ENCODE results near the gene URGCP.
"Not testable (repeated sequence)": the region's sequence is repeated elsewhere in the genome, so short reads cannot be mapped to it uniquely, and the experiment has no call there.

The URGCP gene

DNA sequence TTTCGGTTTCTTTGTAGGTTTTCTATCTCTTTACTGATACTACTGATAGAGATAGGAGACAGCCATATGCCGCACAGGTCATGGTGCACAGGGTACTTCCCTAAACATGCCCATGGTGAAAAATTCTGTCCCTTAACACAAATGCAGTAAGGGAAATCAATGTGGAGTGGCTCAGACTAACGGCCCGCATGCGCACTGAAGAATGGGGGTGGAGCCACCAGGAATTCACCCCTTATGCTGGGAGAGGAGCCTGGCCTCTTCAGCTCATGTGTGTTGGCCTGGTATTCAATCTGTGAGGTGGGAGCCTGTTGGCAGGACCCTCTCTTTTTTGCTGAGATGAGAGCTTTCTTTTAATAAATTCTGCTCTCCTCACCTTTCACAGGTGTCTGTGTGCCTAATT lies 8.4 kb upstream of the URGCP start:
- no peak for DNase-seq (ENCODE audit: low read depth in 2 of 2)

DNA sequence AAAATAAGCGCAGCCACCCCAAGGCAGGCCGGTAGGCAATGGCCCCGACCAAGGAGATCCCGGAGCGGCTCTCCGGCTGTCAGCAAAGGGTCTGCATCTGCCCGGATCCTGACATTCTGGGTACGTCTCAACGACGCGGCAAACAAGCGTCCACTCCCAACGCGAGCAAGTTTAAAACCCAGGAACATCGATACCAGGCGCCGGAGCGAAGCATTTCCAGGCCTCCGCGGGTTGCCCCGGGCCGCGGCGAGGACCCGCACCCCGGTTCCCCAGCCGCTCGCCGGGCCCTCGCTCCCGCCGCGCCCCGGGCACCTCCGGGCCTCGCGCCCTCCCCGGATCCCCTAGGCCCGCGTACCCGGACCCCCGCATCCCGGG lies 453 bp downstream of the URGCP start:
- no peak for DNase-seq (ENCODE audit: low read depth in 2 of 2)

DNA sequence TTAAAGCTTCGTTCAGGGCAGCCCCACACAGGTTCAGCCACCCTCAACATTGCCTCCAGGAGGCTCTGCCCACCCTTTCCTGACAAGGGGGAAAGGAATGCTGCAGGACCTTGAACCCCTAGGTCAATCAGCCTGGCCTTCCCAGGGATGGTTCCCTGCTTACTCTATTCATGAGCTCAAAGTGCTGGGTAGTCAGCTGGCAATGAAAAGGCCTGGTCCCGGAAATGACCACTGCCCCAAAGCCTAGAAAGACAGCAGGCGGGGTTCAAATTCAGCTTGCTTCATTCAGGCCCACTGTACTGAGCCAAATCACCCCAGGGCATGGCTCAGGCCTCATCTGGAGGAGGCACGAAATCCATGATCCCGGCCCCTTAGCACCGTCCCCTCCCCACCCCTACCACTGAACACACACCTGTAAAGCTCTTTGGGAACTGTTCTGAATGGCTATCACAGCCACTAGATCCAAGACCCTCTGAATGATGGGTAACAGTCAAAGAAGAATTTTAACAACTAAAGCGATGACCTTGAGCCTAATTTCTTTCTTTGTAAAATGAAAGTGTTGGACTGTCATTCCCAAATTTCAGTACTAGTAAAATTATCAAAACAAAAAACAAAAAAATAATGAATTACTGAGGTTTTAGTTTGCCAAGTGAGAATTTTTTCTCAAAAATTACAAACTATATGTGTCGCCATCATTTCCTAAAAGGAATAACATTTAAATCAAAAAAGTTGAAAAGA lies 1.0 kb downstream of the URGCP start:
- no peak for DNase-seq (ENCODE audit: low read depth in 2 of 2)

DNA sequence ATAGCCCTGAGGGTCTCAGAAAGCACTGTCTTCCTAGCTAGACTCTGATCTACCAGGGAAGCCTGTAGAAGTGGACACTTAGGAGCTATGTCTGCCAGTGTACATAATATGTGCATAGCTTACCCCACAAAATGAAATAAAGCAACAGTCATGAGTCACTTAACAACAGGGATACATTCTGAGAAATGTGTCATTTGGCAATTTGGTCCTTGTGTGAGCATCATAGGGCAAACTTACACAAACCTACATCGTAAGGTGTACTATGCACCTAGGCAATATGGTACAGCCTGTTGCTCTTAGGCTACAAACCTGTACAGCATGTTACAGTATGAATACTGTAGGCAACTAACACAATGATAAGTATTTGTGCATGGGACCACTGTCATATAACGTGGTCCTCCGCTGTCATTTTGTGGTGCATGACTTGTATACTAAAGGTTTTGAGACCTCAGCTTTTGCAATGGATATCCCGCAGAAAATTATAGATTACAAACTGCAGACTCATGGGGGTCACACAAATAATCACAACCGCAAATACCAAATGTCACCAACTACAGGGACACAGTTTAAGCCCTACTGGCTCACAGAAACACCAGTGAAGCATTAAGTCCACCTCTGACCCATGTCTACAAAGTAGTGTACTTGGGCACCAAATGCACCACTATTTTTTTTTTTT lies 1.7 kb downstream of the URGCP start:
- no peak for DNase-seq (ENCODE audit: low read depth in 2 of 2)

DNA sequence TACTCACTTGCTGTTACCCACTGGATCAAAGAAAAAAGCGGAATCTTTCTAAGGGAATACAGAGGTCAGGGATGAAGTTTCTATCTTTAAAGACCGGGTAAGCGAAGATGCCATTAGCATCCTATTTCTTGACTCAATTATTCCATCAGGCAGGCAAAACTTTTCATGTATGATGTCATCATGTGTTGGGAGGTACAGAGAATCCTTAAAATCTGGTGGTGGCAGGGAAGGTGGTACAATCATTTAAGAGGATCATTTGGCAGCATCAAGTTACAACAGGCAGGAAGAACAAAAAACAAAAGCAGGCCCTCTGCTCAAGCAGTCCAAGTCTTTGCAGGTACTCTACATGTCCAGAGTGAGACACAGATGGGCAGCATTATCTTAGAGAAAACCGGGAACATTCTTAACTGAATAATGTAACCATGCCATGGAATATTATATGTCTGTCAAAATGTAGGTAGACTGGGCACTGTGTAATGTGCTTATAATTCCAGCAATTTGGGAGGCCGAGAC lies 3.8 kb downstream of the URGCP start:
- no peak for DNase-seq (ENCODE audit: low read depth in 2 of 2)

DNA sequence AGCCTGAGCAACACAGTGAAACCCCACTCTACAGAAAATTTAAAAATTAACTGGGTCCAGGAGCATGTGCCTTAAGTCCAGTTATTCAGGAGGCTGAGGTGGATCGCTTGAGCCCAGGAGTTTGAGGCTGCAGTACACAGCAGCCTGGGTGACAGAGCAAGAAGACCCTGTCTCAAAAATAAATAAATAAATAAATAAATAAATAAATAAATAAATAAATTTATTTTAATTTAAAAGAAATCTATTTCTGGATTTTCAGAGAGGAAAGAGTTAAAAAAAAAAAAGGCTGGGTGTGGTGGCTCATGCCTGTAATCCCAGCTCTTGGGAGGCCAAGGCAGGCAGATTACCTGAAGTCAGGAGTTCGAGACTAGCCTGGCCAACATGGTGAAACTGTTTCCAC lies 7.8 kb downstream of the URGCP start:
- not testable (repeated sequence) for DNase-seq (ENCODE audit: low read depth in 2 of 2)

DNA sequence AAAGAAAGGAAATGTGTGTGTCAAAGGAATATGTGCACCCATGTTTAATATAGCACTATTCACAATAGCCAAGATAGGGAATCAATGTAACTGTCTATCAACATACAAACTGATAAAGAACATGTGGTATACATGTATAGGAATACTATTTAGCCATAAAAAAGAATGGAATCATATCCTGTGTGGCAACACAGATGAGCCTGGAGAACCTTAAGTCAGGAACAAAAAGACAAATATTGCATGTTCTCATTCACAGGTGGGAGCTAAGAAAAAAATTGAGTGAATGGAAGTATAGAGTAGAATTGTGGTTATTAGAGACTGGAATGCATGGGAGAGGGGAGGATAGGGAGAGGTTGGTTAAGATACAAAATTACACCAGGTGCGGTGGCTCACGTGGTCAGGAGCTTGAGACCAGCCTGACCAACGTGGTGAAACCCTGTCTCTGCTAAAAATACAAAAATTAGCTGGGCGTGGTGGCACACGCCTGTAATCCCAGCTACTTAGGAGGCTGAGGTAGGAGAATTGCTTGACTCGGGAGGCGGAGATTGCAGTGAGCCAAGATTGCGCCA lies 10.5 kb downstream of the URGCP start:
- no peak for DNase-seq (ENCODE audit: low read depth in 2 of 2)

DNA sequence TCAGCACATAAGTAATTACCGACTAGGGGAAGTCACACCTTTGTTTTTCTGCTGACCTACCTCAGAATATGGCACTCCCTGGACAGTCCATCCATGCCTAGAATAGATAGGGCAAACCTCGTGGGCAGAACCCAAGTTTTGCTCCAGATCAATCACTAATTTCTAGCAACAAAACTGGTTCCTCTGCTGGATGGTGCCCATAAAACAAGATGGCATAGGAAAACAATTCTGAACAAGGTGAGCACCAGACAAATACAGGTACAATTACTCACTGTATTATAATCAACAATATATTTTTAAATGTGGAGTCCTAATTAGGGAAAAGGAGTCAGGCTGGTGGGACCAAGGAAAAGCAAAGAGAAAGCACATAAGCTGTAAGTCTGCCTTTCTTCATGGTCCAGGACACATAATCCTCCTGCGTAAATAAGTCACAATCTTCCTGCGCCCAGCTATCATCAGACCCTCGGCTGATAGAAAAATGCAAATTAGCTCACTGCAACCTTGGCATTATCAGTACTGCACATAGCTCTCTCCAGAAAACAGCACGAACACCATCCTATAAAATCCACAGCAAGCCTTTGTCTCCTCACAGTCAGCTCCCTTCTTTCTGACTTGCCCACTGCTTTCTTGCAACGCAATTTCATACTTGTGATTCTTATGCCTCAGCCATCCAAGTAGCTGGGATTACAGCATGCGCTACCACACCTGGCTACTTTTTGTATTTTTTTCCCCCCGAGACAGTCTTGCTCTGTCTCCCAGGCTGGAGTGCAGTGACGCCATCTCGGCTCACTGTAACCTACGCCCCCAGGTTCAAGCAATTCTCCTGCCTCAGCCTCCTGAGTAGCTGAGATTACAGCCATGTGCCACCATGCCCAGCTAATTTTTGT lies 15.1 kb downstream of the URGCP start:
- DNase-seq (ENCODE audit: low read depth in 2 of 2), result no peak

DNA sequence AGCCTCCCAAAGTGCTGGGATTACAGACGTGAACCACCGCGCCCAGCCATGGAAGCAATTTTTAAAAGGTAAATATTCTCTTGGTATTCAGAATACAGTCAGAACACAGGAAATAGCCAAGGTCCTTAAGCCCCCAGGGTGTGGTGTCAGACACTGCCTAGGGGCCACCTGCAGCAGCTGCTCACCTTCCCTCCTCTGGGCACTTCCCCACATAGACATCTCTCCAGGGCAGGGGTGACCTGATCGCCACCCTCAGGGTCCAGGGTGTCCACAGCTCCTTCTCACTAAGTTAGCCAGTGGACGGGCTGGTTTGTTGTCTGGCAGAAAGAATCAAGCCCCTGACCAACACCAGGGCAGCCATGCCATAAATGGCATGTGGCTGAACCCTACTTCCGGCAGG lies 15.9 kb downstream of the URGCP start:
- DNase-seq (ENCODE audit: low read depth in 2 of 2), result no peak

DNA sequence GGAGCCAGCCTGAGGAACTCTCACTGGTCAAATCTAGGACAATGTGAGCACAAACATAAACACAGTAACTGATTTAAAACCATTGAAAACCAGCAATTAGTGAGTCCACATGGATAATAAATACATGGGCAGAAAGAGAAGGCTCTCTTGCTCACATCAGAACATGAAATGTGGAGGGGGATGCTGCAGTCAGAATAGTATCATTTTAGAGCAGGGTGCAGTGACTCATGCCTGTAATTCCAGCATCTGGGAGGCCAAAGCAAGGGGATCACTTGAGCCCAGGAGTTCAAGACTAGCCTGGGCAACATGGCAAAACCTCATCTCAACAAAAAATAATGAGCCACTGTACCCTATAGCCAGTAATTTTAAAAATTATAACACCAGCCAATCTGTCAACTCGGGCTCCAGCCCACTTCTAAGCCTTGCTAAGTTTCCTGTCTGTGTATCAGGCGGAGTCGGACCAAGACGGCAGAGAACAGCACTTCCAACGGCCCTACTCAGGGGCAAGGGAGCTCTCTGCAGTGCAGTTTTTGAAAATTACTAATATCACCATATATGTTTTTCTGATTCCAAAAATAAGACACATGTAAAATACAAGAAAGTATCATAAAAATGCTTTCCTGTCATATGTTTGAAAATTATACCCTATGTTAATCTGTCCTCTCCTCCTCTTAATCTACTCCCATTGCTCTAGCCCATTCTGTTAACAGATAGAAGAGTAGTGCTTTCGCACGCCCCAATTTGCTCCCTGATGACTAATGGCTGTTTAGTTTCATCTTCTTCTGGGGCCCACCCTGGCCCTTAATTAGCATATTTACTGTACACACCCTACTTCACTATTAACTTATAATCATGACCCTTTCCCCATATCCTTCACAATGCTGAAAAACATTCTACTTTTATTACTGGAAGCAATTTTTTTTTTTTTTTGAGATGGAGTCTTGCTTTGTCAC lies 17.1 kb downstream of the URGCP start:
- no peak for DNase-seq (ENCODE audit: low read depth in 2 of 2)

DNA sequence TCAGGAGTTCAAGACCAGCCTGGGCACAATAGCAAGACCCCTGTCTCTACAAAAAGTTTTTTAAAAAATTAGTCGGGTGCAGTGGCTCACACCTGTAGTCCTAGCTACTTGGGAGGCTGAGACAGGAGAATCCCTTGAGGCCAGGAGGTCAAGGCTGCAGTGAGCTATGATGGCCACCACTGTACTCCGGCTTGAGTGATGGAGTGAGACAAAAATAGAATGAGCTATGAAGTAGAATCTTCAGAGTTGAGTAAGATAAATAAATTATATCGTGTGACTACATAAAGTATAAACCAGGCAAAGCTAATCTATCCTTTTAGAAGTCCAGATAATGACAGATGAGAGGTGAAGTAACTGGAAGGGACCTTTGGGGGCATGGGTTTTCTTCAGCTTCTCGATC lies 21.8 kb downstream of the URGCP start:
- DNase-seq (ENCODE audit: low read depth in 2 of 2), result no peak

DNA sequence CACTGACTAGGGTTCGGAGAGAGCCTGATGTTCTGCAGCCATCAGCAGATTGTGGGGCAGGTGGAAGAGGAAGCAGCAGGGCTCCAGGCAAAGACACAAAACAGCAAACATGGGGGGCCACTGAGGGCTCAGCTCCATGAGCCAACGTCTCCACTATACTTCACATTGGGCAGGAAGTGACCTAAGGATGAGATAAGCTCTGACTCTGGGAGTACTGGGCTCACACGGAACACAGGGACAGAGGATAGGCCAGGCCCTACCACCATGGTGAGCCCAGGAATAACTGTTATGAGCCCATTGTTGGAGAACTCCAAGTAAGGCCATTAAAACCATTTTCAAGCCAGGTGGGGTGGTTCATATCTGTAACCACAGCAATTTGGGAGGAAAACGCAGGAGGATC lies 22.2 kb downstream of the URGCP start:
- no peak for DNase-seq (ENCODE audit: low read depth in 2 of 2)

DNA sequence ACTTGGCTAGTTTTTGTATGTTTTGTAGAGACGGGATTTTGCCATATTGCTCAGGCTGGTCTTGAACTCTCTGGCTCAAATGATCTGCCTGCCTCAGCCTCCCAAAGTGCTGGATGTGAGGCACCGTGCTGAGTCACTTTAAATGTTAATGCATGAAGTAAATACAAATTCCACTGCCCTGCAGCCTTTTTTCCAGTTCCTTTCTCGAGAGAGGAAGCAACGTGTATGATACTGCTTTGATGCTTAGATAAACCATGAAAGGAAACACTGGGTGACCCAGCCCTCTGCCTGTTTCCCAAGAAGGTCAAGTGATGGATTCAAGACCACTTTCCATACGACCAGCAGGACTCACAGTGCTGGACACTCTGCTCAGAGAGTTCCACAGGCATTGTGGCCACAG lies 25.8 kb downstream of the URGCP start:
- DNase-seq (ENCODE audit: low read depth in 2 of 2), result no peak

DNA sequence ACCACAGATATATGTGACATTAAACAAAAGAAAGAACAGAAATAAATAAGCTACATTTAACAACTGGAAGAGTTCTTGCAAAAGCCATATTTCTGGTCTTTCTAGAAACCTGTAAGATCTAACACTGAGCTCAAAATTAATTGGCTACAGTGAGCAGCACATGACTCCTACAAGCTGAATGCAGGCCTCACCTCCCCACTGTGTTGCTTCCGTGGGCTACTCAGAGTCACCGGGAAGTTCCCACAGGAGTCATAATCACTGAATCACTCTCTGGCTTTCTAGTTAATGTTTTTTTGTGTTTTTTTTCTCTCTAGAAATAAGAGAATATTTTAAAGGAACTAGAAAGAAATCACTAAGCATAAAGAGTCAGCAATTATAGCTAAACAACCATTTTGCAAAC lies 26.9 kb downstream of the URGCP start:
- DNase-seq (ENCODE audit: low read depth in 2 of 2), result no peak

DNA sequence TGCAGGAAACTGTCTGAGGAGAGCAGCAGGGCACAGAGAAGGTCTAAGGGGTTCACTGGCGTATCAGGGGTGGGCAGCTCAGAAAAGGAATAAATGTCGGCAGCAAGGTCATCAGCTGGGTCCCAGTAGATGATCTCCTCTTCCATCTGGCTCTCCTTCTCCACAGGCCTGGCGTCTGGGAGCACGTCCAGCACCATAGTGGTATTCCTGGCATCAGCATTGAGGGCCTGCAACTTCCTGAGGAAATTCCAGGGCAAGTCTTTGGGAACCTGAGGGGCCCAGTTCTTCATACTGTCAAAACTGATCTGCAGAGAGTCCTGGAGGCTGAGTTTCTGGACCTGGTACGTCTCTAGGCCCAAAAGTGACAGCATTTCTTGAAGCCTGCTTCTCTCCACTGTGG lies 27.5 kb downstream of the URGCP start:
- no peak for DNase-seq (ENCODE audit: low read depth in 2 of 2)

DNA sequence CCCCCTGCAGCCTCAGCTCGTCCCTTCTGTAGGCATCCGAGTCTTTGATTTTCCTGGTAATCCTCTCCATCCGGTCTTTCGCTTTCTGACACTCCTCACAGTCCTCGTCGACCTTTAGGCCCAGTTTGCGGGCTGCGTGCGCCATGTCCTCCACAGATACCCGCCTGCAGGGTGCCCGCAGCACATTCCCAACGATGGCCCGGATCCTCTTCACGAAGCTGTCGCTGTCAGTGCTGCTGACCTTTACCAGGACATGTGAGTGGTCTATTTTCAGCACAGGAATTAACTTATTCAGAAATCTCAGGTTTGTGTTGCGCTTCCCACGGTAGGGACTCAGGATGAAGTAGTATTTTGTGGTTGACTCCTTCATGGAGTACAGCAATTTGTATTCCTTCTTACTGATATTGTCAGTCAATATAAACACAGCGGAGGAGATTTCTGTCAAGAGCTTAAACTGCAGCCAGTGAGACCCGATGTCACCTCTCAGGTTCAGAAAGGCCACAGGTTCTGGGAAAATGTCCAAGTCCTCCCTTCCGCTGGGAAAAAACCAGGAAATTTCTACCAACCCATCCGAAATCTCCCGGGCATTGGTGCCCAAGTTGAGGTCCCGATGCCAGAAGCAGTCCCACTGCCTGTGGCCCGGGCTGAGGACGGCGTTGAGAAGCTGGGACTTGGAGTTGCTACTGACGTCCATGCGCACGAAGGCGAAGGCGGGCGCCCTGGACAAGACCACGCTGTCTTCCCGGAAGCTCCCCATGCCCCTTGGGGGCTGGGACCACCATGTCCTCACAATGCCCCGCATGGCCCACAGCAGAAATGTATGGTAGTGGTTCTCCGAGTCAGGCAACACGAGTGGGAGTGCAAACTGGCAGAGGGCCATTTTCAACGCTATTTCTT lies 28.2 kb downstream of the URGCP start:
- no peak for DNase-seq (ENCODE audit: low read depth in 2 of 2)

DNA sequence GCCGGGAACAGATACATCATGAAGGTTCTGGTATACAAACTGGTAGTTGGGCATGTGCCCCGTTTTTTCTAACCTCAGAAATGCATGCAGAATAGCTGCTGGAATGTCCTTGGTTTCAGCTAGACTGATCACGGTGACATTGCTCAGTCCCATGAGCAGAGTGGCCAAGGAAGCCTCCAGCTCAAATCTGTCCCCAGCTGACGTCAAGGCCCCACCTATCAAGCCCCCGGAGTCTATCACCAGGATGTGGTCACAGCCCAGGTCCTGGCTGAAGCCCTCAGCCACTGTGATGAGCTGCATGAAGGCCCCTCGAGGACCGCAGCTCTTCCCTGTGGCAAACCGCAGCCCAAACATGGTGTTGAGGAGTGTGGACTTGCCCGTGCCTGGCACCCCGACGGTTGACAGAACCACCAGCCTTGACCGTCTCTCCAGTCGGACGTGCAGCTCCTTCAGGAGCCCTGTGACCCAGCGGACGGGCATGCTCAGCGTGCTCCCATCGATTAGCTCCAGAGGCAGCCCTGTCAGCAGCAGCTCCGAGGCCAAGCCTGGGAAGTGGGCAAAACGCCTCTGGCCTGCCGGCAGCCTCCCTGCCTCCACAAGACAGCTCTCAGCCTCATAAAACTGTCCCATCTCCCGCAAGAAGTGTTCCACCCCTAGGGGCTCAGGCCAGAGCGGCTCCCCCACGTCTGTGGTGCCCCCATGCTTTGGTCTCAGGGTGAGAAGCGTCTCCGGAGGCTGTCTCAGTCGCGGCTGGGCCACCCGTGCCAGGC lies 29.2 kb downstream of the URGCP start:
- DNase-seq (ENCODE audit: low read depth in 2 of 2), result no peak

DNA sequence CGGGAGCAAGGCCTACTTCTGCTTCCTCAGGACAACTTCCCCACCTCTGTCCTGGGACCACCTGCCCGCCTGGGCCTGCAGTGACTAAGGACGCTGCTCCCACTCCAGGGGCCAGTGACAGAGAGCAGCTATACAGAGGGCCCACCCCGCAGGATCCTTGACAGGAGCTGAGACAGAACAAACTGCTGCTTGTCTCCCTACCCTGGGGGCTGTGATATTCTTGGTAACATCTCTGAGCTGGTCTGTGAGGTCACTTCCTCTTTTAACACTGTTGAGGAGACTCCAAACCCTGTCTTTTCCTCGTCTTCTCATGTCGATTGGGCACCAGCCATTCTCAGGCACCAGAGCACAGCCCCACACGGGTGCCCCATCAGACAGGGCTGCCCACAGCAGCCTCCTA lies 30.2 kb downstream of the URGCP start:
- no peak for DNase-seq (ENCODE audit: low read depth in 2 of 2)

DNA sequence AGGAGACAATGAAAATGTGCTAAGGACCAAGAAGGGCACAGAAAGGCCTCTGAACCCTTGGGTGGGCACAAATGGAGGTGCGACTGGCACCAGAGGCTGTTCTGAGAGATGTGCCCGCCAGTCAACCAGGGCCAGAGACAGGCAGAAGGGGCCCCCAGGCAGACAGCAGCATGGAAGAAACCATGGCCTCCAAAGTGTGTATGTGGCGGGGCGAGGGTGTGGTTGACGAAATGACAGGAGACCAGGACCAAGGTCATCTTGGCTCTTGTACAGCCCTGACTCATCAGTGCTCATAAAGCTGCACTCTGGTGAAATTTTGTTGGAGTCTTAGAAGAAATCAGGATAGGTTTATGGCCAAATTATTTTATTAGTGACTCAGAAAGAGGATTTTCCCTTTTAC lies 33.1 kb downstream of the URGCP start:
- no peak for DNase-seq (ENCODE audit: low read depth in 2 of 2)
